OCI-LY1 (cell line): Measurements from ENCODE around the gene SHE.
A peak's percentile ranks its signal among the peaks of the same experiment; 100 is the strongest.

Source experiments
- H2AFZ ChIP-seq: fragments of 200-600 bp; sonication (generic), shearing (Covaris generic); 2 replicates; pipeline ENCODE4 v1.6.0; 2014; ENCODE audit warnings: antibody characterized with exemption, mild to moderate bottlenecking, low read length
- H3F3A ChIP-seq: fragments of 200-600 bp; sonication (generic), shearing (Covaris generic); 2 replicates; pipeline ENCODE4 v1.6.0; 2014; ENCODE audit warnings: mild to moderate bottlenecking, antibody characterized with exemption, low read length, moderate library complexity; ENCODE audit not compliant: insufficient read depth
- H3K27ac ChIP-seq: fragments of 200-600 bp; sonication (generic); 2 replicates; pipeline ENCODE4 v1.5.1; 2014; ENCODE audit warnings: low read length, mixed run types, mild to moderate bottlenecking, low read depth; ENCODE audit not compliant: poor library complexity, severe bottlenecking
- H3K27me3 ChIP-seq: fragments of 200-600 bp; sonication (generic); 2 replicates; pipeline ENCODE4 v1.6.0; 2014; ENCODE audit warnings: antibody characterized with exemption, mild to moderate bottlenecking, low read length, moderate library complexity; ENCODE audit not compliant: insufficient read depth
- H3K36me3 ChIP-seq: fragments of 200-600 bp; sonication (generic); 2 replicates; pipeline ENCODE4 v1.6.1; 2014; ENCODE audit warnings: mild to moderate bottlenecking, antibody characterized with exemption, low read length, moderate library complexity, mixed read lengths; ENCODE audit not compliant: insufficient read depth
- H3K4me1 ChIP-seq: fragments of 200-600 bp; sonication (generic); 2 replicates; pipeline ENCODE4 v1.5.1; 2014; ENCODE audit warnings: mild to moderate bottlenecking, low read length, moderate library complexity; ENCODE audit not compliant: insufficient read depth, severe bottlenecking
- H3K4me2 ChIP-seq: fragments of 200-600 bp; sonication (generic), shearing (Covaris generic); 2 replicates; pipeline ENCODE4 v1.6.1; 2014; ENCODE audit warnings: low read length
- H3K4me3 ChIP-seq: fragments of 200-600 bp; sonication (generic); 2 replicates; pipeline ENCODE4 v1.5.1; 2014; ENCODE audit warnings: low read length, low read depth, mild to moderate bottlenecking, mixed read lengths; ENCODE audit not compliant: poor library complexity, severe bottlenecking
- H3K79me2 ChIP-seq: fragments of 200-600 bp; shearing (Covaris generic); 2 replicates; pipeline ENCODE4 v1.6.1; 2016; ENCODE audit warnings: mixed run types, low read length, mixed read lengths; ENCODE audit not compliant: insufficient read depth
- H3K9ac ChIP-seq: fragments of 200-600 bp; sonication (generic), shearing (Covaris generic); 2 replicates; pipeline ENCODE4 v1.6.1; 2014; ENCODE audit warnings: mild to moderate bottlenecking, low read length, mixed read lengths
- H3K9me2 ChIP-seq: fragments of 200-600 bp; sonication (generic), shearing (Covaris generic); 2 replicates; pipeline ENCODE4 v1.6.1; 2014; ENCODE audit warnings: low read depth, mild to moderate bottlenecking, low read length, mixed read lengths
- H3K9me3 ChIP-seq: fragments of 200-600 bp; shearing (Covaris generic); 2 replicates; pipeline ENCODE4 v1.6.1; 2014; ENCODE audit warnings: low read length, mixed read lengths
- H4K20me1 ChIP-seq: fragments of 200-600 bp; sonication (generic), shearing (Covaris generic); 2 replicates; pipeline ENCODE4 v1.6.0; 2016; ENCODE audit warnings: mild to moderate bottlenecking, low read length; ENCODE audit not compliant: insufficient read depth
- CTCF ChIP-seq: fragments of 200-600 bp; sonication (generic), shearing (Covaris generic); IDR thresholded peaks from 2 replicates; pipeline ENCODE4 v1.5.1; 2017; ENCODE audit warnings: mild to moderate bottlenecking, antibody characterized with exemption, low read length, moderate library complexity, mixed read lengths
- EZH2 ChIP-seq: fragments of 200-600 bp; sonication (generic), shearing (Covaris generic); IDR thresholded peaks from 2 replicates; pipeline ENCODE4 v1.8.0; 2017; ENCODE audit warnings: borderline replicate concordance, mixed run types, mild to moderate bottlenecking, antibody characterized with exemption, low read length, moderate library complexity, mixed read lengths

The SHE gene

GRCh38 chr1:154485106-154485505 is 17.1 kb downstream of the SHE start:
- no peak overlapping the region for H3K4me3 ChIP-seq
- TF ChIP-seq EZH2: no peak
- no peak for TF ChIP-seq CTCF
- no peaks in the 10 kb centered on the region for H4K20me1 ChIP-seq
- no peaks in the 10 kb centered on the region for H3K9me2 ChIP-seq
- no peaks in the 10 kb centered on the region for H3K36me3 ChIP-seq
- H3K9ac ChIP-seq: no peak overlapping the region
- H3K9me3 ChIP-seq: no peaks in the 10 kb centered on the region
- H3K27ac ChIP-seq: no peak overlapping the region
- no peak overlapping the region for H3K4me2 ChIP-seq
- H3K27me3 ChIP-seq: peaks cover 4% of the 10 kb centered on the region; the same call in 1 of the 2 replicates
- H3K79me2 ChIP-seq: no peaks in the 10 kb centered on the region
- no peaks in the 10 kb centered on the region for H3F3A ChIP-seq
- H2AFZ ChIP-seq: no peak overlapping the region
- no peaks in the 10 kb centered on the region for H3K4me1 ChIP-seq

- no peak overlapping the region for H3K27ac ChIP-seq
- no peaks in the 10 kb centered on the region for H3K36me3 ChIP-seq
- TF ChIP-seq EZH2 (no peak), CTCF (no peak)
- H3K9me2 ChIP-seq: no peaks in the 10 kb centered on the region
- no peak overlapping the region for H3K4me2 ChIP-seq
- H3K9ac ChIP-seq: no peak overlapping the region
- H2AFZ ChIP-seq: no peak overlapping the region
- no peaks in the 10 kb centered on the region; the same call in 1 of the 2 replicates for H3K27me3 ChIP-seq
- no peaks in the 10 kb centered on the region for H4K20me1 ChIP-seq
- no peaks in the 10 kb centered on the region for H3F3A ChIP-seq
- H3K9me3 ChIP-seq: no peaks in the 10 kb centered on the region
- no peaks in the 10 kb centered on the region for H3K4me1 ChIP-seq
- no peaks in the 10 kb centered on the region for H3K79me2 ChIP-seq
- no peak overlapping the region for H3K4me3 ChIP-seq
Observed at GRCh38 chr1:154483941-154484803, 18.0 kb downstream of the SHE start.

GRCh38 chr1:154481053-154481452 is 21.2 kb downstream of the SHE start:
- H3K36me3 ChIP-seq: no peaks in the 10 kb centered on the region
- H3K9me2 ChIP-seq: no peaks in the 10 kb centered on the region
- H3K4me3 ChIP-seq: no peak overlapping the region
- no peaks in the 10 kb centered on the region for H4K20me1 ChIP-seq
- no peak overlapping the region for H3K27ac ChIP-seq
- no peaks in the 10 kb centered on the region for H3K27me3 ChIP-seq
- H3K9ac ChIP-seq: no peak overlapping the region
- no peaks in the 10 kb centered on the region for H3F3A ChIP-seq
- TF ChIP-seq CTCF (peak; percentile 17; the same call in 1 of the 2 replicates), EZH2 (no peak)
- no peaks in the 10 kb centered on the region for H3K4me1 ChIP-seq
- no peaks in the 10 kb centered on the region for H3K9me3 ChIP-seq
- no peak overlapping the region for H2AFZ ChIP-seq
- no peak overlapping the region for H3K4me2 ChIP-seq
- no peaks in the 10 kb centered on the region for H3K79me2 ChIP-seq
